Naive thymus-derived CD4-positive, alpha-beta T cell (primary cell): Measurements from ENCODE around the gene FBXL20. TPM values are rescaled to one million over a fixed set of nuclear protein-coding genes. Genes with fewer than 3 reads are reported as not detected.

Source experiments
- ATAC-seq: fragments of 150-1000 bp; cut with Tn5 transposase; 2 replicates; pipeline ENCODE4 v1.10.0; 2021; ENCODE audit warnings: mild to moderate bottlenecking, moderate library complexity
- CTCF ChIA-PET: fragments of 350-600 bp; sonication (Branson Sonifier 250); formaldehyde crosslinking; loops from one replicate; lab custom pipeline; 2021; ENCODE audit warnings: antibody characterized with exemption; lab: Charles Lee
- POLR2A ChIA-PET: fragments of 350-600 bp; sonication (Branson Sonifier 250); formaldehyde crosslinking; loops from one replicate; lab custom pipeline; 2021; ENCODE audit warnings: antibody characterized with exemption, inconsistent platforms; lab: Charles Lee
- DNase-seq, 9 donors: peaks; one replicate each; pipeline versions ENCODE4 v3.0.0 to v3.0.0-alpha.2; 2020 to 2022; ENCODE audit warnings: mixed read lengths in 1 of 9
- H3K27ac ChIP-seq: one replicate; pipeline ENCODE4 v1.7.0; 2013; ENCODE audit warnings: mild to moderate bottlenecking, low read depth, low read length, moderate library complexity
- H3K27me3 ChIP-seq, 2 donors: one replicate each; pipeline ENCODE4 v1.7.0; 2013; ENCODE audit warnings: low read length in 2 of 2, mild to moderate bottlenecking in 2 of 2, moderate library complexity in 2 of 2; ENCODE audit not compliant: control insufficient read depth in 2 of 2, insufficient read depth in 2 of 2
- H3K36me3 ChIP-seq, 3 experiments: 1 replicate in 2 of 3; 2 replicates in 1 of 3; pipeline ENCODE4 v1.7.0; 2013; ENCODE audit warnings: low read length in 3 of 3, mild to moderate bottlenecking in 3 of 3, moderate library complexity in 1 of 3; ENCODE audit not compliant: insufficient read depth in 3 of 3, control insufficient read depth in 2 of 3
- H3K4me1 ChIP-seq, 2 donors: one replicate each; pipeline ENCODE4 v1.7.0; 2013; ENCODE audit warnings: low read length in 2 of 2, mild to moderate bottlenecking in 2 of 2, moderate library complexity in 1 of 2; ENCODE audit not compliant: control insufficient read depth in 2 of 2, insufficient read depth in 2 of 2
- H3K4me3 ChIP-seq: 2 replicates; pipeline ENCODE4 v1.7.0; 2013; ENCODE audit warnings: mild to moderate bottlenecking, low read length
- H3K9me3 ChIP-seq, 3 experiments: 1 replicate in 2 of 3; 2 replicates in 1 of 3; pipeline ENCODE4 v1.7.0; 2013; ENCODE audit warnings: low read length in 3 of 3; ENCODE audit not compliant: control insufficient read depth in 2 of 3
- H3K27ac Mint-ChIP-seq, 9 donors: one replicate each; pipeline ENCODE4 v1.8.0; 2020 to 2022; ENCODE audit warnings: mixed read lengths in 9 of 9, mild to moderate bottlenecking in 8 of 9, moderate library complexity in 5 of 9, inconsistent platforms in 2 of 9
- H3K27me3 Mint-ChIP-seq, 5 donors: one replicate each; pipeline ENCODE4 v1.8.0; 2021 to 2022; ENCODE audit warnings: mixed read lengths in 5 of 5, mild to moderate bottlenecking in 1 of 5
- H3K36me3 Mint-ChIP-seq, 5 donors: one replicate each; pipeline ENCODE4 v1.8.0; 2020 to 2022; ENCODE audit warnings: mixed read lengths in 5 of 5, mild to moderate bottlenecking in 3 of 5, inconsistent platforms in 1 of 5
- H3K4me1 Mint-ChIP-seq, 7 donors: one replicate each; pipeline ENCODE4 v1.8.0; 2020 to 2022; ENCODE audit warnings: mixed read lengths in 7 of 7, mild to moderate bottlenecking in 3 of 7, inconsistent platforms in 1 of 7
- H3K4me3 Mint-ChIP-seq, 10 donors: one replicate each; pipeline ENCODE4 v1.8.0; 2020 to 2022; ENCODE audit warnings: mild to moderate bottlenecking in 10 of 10, mixed read lengths in 10 of 10, moderate library complexity in 6 of 10, inconsistent platforms in 2 of 10
- H3K9me3 Mint-ChIP-seq, 11 donors: one replicate each; pipeline ENCODE4 v1.8.0; 2020 to 2022; ENCODE audit warnings: mixed read lengths in 11 of 11, mild to moderate bottlenecking in 4 of 11, inconsistent platforms in 1 of 11, moderate library complexity in 1 of 11
- intact Hi-C, 2 donors: fragments of 100-400 bp; cut with micrococcal nuclease; formaldehyde crosslinking; loops; one replicate each; pipeline ENCODE4 v1.15.1; 2023
- polyA plus RNA-seq, 2 donors: library from polyadenylated mRNA; unstranded; fragments of 300-500 nt; fragmentation: Illumina TruSeq; gene quantifications; one replicate each; pipeline ENCODE4 v1.2.3, GENCODE V29; 2021
- total RNA-seq, 6 experiments: library from RNA in 5 of 6; stranded (reverse) in 5 of 6; gene quantifications; 1 replicate in 5 of 6; 2 replicates in 1 of 6; pipeline ENCODE4 v1.2.3 and lab custom pipeline; 2021 to 2026

FBXL20 gene
- total and polyA plus RNA-seq, 7 experiments from 2014 or later, result 3.8 to 35.0 (median 21.9) TPM

DNA sequence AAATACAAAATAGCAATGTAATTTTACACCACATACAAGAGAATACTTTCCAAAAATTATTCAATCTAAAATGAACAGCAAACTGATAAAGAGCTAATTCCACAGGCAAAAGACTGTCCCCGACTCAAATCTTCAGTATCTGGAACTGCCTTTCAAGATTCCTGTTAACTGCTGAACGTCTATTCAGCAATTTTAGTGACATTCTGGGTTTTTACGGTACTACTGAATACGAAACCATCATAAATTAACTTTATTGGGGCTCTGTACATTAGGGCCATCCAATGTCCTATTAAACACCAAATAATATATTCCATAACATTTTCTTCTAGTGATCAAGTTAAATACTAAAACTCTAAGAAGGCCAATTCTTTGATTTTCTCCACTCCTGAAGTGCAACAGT is 1.6 kb downstream of the FBXL20 start:
- no peak overlapping the region for H3K27ac ChIP-seq
- ChIA-PET CTCF (no interaction called here), POLR2A (interaction anchor here (1.1 to 3.8 kb wide), 3 partner anchors 20 to 63 kb away, joined by 3 to 23 read pairs (median 8); partner anchors contain the start of genes CDK12 and MED1)
- H3K4me1 ChIP-seq, result peaks cover 6 to 13% of the 10 kb centered on the region in 2 donors
- no peaks in the 10 kb centered on the region for H3K9me3 ChIP-seq
- ATAC-seq, result no peak
- H3K36me3 ChIP-seq, result peaks cover 0 to 16% (median 0%) of the 10 kb centered on the region in 3 experiments
- peak overlapping the region; percentile 84 for H3K4me3 ChIP-seq
- no peaks in the 10 kb centered on the region for H3K27me3 ChIP-seq
- H3K36me3 Mint-ChIP-seq, result peaks cover 0 to 4% (median 1%) of the 10 kb centered on the region in 5 donors
- intact Hi-C loops, result loop anchor here in 1 of 2 donors (10.0 kb wide), 1 partner anchor 335 kb away; the partner anchor contains the start of genes GRB7 and MIEN1
- peaks cover 0 to 4% (median 0%) of the 10 kb centered on the region in 11 donors for H3K9me3 Mint-ChIP-seq
- peak overlapping the region in 6 of 9 donors; percentile 86 to 98 (median 94) for H3K27ac Mint-ChIP-seq
- DNase-seq, result no peak
- H3K4me3 Mint-ChIP-seq, result peak overlapping the region; percentile 93 to 99 (median 98)
- peaks cover 24 to 65% (median 50%) of the 10 kb centered on the region in 7 donors for H3K4me1 Mint-ChIP-seq
- H3K27me3 Mint-ChIP-seq, result no peaks in the 10 kb centered on the region

DNA sequence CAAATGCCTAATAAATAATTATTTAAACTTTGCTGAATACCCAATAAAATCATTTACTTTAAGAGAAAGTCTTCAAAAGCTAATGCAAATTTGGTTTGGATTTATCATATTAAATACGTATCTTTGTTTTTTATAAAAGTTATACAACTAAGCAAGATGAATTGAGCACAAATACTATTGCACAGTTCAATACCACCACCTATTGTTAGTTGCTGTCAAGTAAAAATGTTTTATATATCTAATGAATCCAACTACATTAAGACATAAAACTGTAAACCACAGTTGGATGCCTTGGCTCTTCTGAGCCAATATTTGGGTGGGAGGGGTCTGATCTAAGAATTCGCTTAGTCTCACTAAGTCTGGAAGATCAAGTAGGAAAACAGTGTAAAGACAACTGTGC is 7.7 kb downstream of the FBXL20 start:
- intact Hi-C loops, result no loop called here
- Histone ChIP-seq H3K4me3 (no peak overlapping the region), H3K27ac (no peak overlapping the region), H3K4me1 (no peaks in the 10 kb centered on the region), H3K27me3 (no peaks in the 10 kb centered on the region), H3K9me3 (no peaks in the 10 kb centered on the region), H3K36me3 (no peaks in the 10 kb centered on the region)
- no peaks in the 10 kb centered on the region for H3K9me3 Mint-ChIP-seq
- no peak overlapping the region for H3K4me3 Mint-ChIP-seq
- H3K27ac Mint-ChIP-seq, result no peak overlapping the region
- POLR2A ChIA-PET, result interaction anchor here (1.4 kb wide), 1 partner anchor 18 kb away, joined by 4 read pairs; no protein-coding TSS in a partner anchor
- H3K4me1 Mint-ChIP-seq, result peaks cover 0 to 44% (median 25%) of the 10 kb centered on the region in 7 donors
- CTCF ChIA-PET, result no interaction called here
- DNase-seq, result no peak
- no peak for ATAC-seq
- H3K36me3 Mint-ChIP-seq, result peaks cover 0 to 8% (median 3%) of the 10 kb centered on the region in 5 donors
- H3K27me3 Mint-ChIP-seq, result no peaks in the 10 kb centered on the region

DNA sequence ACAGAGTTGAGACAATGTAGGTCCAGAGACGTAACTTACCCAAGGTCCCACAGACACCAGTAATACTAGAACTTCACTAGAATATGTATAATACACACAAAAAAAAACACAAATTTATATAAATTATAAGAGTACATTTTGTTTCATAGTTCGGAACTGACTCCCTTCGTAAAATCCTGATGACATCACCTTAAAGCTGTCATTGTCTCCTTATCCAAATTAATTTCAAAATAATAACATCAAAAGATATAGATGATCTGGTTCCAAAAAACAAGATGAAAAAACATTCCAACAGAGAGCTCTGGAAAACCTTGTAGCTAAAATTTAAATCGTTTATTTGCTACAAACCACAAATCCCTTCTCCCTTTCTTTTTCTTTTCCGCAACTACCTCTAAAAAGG is 10.0 kb downstream of the FBXL20 start:
- no peaks in the 10 kb centered on the region for H3K9me3 Mint-ChIP-seq
- Histone ChIP-seq H3K27me3 (no peaks in the 10 kb centered on the region), H3K36me3 (peaks cover 0 to 11% (median 0%) of the 10 kb centered on the region in 3 experiments), H3K27ac (no peak overlapping the region), H3K4me3 (no peak overlapping the region), H3K4me1 (no peaks in the 10 kb centered on the region), H3K9me3 (no peaks in the 10 kb centered on the region)
- no peak for DNase-seq
- peaks cover 0 to 13% (median 3%) of the 10 kb centered on the region in 5 donors for H3K36me3 Mint-ChIP-seq
- no peaks in the 10 kb centered on the region for H3K27me3 Mint-ChIP-seq
- peaks cover 0 to 30% (median 15%) of the 10 kb centered on the region in 7 donors for H3K4me1 Mint-ChIP-seq
- ChIA-PET POLR2A (interaction anchor here (0.6 to 0.9 kb wide), 2 partner anchors 12 to 364 kb away, joined by 4 to 6 read pairs; no protein-coding TSS in a partner anchor), CTCF (interaction anchor here (0.7 kb wide), 1 partner anchor 32 kb away, joined by 3 read pairs; no protein-coding TSS in a partner anchor)
- intact Hi-C loops, result no loop called here
- no peak overlapping the region for H3K4me3 Mint-ChIP-seq
- no peak overlapping the region for H3K27ac Mint-ChIP-seq
- no peak for ATAC-seq

DNA sequence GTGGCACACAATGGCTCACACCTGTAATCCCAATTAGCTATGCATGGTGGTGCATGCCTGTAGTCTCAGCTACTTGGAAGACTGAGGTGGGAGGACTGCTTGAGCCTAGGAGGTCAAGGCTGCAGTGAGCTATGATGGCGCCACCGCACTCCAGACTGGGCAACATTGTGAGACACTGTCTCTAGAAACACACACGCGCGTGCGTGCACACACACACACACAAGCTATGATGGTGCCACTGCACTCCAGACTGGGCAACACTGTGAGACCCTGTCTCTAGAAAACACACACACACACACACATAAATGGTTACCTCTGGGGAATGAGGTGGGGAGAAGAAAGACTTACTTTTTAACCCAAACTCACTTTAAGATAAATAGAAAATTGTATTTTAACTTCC is 16.4 kb downstream of the FBXL20 start:
- Histone ChIP-seq H3K4me1 (peaks cover 0 to 3% of the 10 kb centered on the region in 2 donors), H3K36me3 (peaks cover 0 to 11% (median 0%) of the 10 kb centered on the region in 3 experiments), H3K4me3 (no peak overlapping the region), H3K9me3 (no peaks in the 10 kb centered on the region), H3K27ac (no peak overlapping the region), H3K27me3 (no peaks in the 10 kb centered on the region)
- ChIA-PET CTCF (interaction anchor here (0.7 kb wide), 1 partner anchor 556 kb away, joined by 3 read pairs; no protein-coding TSS in a partner anchor), POLR2A (interaction anchor here (0.6 kb wide), 1 partner anchor 42 kb away, joined by 4 read pairs; no protein-coding TSS in a partner anchor)
- H3K4me1 Mint-ChIP-seq, result peaks cover 0 to 31% (median 24%) of the 10 kb centered on the region in 7 donors
- no peak for ATAC-seq
- H3K27me3 Mint-ChIP-seq, result no peaks in the 10 kb centered on the region
- DNase-seq, result no peak
- intact Hi-C loops, result no loop called here
- H3K36me3 Mint-ChIP-seq, result peaks cover 0 to 19% (median 2%) of the 10 kb centered on the region in 5 donors
- peak overlapping the region in 1 of 9 donors; percentile 44 for H3K27ac Mint-ChIP-seq
- H3K4me3 Mint-ChIP-seq, result no peak overlapping the region
- no peaks in the 10 kb centered on the region for H3K9me3 Mint-ChIP-seq

DNA sequence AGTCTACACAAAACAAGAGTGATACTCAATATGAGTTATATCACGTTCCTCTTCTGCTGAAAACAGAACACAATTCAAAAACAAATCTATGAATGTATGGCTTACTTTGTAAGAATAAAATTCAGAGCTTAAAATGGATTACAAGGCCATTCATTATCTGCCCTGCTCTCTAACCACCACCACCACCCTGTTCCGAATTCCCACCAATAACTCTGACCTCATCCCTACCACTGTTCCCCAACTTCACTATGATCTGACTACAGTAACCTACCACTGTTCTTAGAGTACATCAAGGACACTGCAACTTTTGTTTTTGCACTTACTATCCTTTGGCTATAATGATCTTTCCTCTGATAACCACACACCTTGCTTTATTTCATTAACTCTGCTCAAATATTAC is 21.3 kb downstream of the FBXL20 start:
- no peaks in the 10 kb centered on the region for H3K36me3 ChIP-seq
- ChIA-PET POLR2A (interaction anchor here (0.7 kb wide), 2 partner anchors 20 to 29 kb away, joined by 3 read pairs; no protein-coding TSS in a partner anchor), CTCF (no interaction called here)
- no peaks in the 10 kb centered on the region for H3K27me3 ChIP-seq
- DNase-seq (no peak), ATAC-seq (no peak)
- no peak overlapping the region for H3K4me3 ChIP-seq
- Mint-ChIP-seq H3K27me3 (no peaks in the 10 kb centered on the region), H3K4me1 (peaks cover 7 to 43% (median 41%) of the 10 kb centered on the region in 7 donors), H3K4me3 (no peak overlapping the region), H3K36me3 (peaks cover 0 to 10% (median 0%) of the 10 kb centered on the region in 5 donors), H3K27ac (no peak overlapping the region), H3K9me3 (no peaks in the 10 kb centered on the region)
- H3K9me3 ChIP-seq, result no peaks in the 10 kb centered on the region
- peaks cover 0 to 3% of the 10 kb centered on the region in 2 donors for H3K4me1 ChIP-seq
- H3K27ac ChIP-seq, result no peak overlapping the region
- intact Hi-C loops, result no loop called here

DNA sequence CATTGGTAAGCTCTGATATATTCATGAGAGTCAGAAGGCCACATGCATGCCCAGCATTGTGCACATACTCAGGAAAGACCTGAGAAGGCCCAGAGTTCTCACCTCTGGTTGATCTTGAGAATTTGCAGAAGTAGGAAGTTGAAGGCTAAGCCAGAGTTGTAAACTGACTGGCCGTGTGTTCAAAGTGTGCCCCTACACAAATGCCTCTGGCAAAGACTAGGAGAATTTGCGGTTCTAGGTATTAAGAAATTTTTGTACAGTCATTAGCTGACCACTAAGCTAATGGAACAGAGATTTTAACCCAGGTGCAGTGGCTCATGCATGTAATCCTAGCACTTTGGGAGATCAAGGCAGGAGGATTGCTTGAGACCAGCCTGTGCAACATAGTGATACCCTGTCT is 25.0 kb downstream of the FBXL20 start:
- Mint-ChIP-seq H3K27ac (peak overlapping the region in 1 of 9 donors; percentile 20), H3K36me3 (peaks cover 0 to 15% (median 0%) of the 10 kb centered on the region in 5 donors), H3K9me3 (no peaks in the 10 kb centered on the region), H3K27me3 (no peaks in the 10 kb centered on the region), H3K4me1 (peaks cover 7 to 52% (median 42%) of the 10 kb centered on the region in 7 donors), H3K4me3 (no peak overlapping the region)
- H3K4me1 ChIP-seq, result peaks cover 0 to 3% of the 10 kb centered on the region in 2 donors
- CTCF ChIA-PET, result no interaction called here
- intact Hi-C loops, result no loop called here
- DNase-seq (no peak), ATAC-seq (no peak)
- no peak overlapping the region for H3K4me3 ChIP-seq
- POLR2A ChIA-PET, result interaction anchor here (1.8 kb wide), 1 partner anchor 18 kb away, joined by 4 read pairs; no protein-coding TSS in a partner anchor
- H3K9me3 ChIP-seq, result no peaks in the 10 kb centered on the region
- no peaks in the 10 kb centered on the region for H3K36me3 ChIP-seq
- H3K27ac ChIP-seq, result no peak overlapping the region
- H3K27me3 ChIP-seq, result no peaks in the 10 kb centered on the region
